GM12801 (cell line): ENCODE data around the gene PAK6.

Source experiments
- TF ChIP-seq, protein P1 (sequence below): IDR thresholded peaks from one replicate; pipeline ENCODE4 v1.5.1; 2011; ENCODE audit warnings: control low read depth; ENCODE audit not compliant: insufficient read length; ENCODE audit errors: extremely low read depth

Gene PAK6

DNA sequence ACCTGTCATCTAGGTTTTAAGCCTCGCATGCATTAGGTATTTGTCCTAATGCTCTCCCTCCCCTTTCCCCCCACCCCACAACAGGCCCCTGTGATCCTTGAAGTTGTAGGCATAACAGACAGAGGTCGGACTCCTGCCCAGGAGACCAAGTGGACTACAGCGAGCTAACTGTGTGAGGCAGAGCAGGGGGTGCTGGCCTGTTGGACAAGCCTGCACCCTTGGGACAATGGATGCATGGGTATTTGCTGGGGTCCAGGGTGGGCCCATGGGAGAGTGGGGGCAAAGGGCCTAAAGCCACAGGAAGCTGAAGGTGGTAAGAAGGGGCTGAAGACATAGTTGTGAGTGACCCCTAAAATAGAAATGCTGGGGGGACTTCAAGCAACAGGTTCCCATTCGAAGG is 66.4 kb downstream of the PAK6 start:
- TF ChIP-seq, protein P1, sequence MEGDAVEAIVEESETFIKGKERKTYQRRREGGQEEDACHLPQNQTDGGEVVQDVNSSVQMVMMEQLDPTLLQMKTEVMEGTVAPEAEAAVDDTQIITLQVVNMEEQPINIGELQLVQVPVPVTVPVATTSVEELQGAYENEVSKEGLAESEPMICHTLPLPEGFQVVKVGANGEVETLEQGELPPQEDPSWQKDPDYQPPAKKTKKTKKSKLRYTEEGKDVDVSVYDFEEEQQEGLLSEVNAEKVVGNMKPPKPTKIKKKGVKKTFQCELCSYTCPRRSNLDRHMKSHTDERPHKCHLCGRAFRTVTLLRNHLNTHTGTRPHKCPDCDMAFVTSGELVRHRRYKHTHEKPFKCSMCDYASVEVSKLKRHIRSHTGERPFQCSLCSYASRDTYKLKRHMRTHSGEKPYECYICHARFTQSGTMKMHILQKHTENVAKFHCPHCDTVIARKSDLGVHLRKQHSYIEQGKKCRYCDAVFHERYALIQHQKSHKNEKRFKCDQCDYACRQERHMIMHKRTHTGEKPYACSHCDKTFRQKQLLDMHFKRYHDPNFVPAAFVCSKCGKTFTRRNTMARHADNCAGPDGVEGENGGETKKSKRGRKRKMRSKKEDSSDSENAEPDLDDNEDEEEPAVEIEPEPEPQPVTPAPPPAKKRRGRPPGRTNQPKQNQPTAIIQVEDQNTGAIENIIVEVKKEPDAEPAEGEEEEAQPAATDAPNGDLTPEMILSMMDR: no peak

DNA sequence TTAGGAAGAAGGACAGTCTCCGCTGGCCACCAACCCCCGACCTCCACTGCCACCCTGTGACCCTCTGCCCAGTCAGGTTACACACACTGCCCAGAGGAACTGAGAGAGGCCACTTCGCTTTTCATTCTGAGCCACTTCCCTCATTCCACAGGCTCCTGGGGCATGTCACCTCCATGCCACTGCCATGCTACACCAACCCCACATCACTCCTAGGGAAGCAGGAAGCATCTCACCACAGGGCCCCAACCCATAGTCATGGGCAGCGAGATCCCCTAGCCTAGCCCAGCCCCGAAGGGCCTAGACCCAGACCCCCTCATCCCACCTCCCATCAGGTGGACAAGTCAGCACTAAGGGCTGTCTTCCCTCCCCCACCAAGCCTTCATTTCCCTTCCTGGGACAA is 67.5 kb downstream of the PAK6 start:
- TF ChIP-seq, protein P1: no peak

DNA sequence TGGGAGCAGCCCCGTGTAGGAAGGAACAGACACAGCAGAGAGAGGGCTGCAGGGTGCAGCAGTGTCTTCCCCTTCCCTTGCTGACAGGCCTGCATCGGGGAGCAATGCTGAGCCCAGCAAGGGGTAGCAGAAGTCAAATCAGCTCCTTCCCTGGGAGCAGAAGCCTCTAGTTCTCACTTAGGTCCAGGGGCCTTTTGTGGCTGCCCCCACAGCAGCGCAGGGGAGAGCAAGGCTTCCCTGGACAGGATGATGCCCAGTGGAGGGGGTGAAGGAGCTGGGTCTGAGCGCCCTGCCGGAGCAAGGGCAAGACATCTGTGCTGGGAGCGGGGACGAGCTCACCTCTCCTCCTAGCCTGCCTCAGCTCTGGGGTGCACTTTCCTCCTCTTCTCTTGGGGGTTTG is 68.0 kb downstream of the PAK6 start:
- TF ChIP-seq, protein P1: no peak

DNA sequence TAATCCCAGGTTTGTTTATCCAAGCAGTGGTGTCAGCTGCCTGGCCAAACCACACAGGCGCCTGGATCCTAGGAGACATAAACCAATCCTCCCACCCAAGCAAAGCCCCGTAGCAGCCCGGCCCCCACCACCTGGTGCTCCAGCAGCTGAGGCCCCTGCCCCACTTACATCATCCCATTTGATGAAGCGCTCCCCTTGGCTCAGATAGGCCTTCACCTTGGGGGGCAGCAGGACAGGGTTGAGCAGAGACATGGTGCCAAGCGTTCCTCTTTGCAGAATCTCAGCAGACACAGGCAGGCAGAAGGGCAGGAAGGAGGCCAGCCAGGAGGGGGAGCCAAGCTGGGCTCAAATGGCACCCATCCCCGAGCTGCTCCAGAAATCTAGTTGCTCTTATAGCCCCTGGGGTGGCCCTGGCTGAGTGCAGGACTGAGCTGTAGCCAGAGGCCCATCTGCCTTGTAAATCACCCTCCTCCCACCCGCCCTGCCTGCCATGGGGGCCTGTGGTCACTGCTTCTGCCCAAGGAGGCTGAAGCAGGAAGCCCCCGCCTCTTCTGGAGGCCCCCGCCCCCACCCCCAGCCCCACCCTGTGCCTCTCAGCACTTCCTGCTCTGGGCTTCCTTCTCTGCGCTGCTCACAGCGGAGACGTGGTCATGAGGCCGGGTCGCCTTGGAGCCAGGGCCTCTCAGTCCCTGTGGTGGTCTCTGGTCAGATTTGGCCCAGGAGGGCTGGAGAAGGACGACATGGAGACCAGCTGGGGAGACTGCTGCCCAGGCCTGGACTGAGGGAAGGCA is 68.8 kb downstream of the PAK6 start, which contains the start of gene PLCB2:
Gene PLCB2 (minus strand): TSS at position 515 of the 791 bp plus-strand sequence. CDS start 263 bp downstream, at position 252.
- TF ChIP-seq, protein P1: no peak

DNA sequence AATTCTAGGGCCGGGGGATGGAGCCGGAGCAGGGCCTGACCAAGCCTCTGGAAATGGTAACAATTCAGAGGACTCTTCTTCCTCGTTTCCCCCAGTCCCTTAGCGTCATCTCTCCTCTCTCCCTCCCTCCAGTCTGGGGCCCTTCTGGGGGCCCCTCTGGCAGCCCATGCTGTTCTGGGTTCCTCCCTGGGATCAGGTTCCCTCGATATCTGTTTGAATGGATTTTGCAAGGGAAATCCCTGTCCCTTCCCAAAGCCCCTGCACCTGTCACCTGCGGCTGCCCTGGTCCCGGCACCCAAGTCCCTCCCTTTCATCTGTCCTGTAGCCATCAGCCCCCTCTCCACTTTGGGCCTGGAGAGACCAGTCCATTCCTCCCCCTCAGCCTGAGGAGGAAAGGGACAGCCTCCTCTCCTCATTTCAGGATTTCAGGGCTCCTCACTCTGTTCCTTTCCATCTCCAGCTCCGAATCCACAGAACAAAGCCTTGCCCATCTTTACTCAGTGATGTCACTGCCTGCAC is 70.5 kb downstream of the PAK6 start:
- TF ChIP-seq, protein P1: no peak

DNA sequence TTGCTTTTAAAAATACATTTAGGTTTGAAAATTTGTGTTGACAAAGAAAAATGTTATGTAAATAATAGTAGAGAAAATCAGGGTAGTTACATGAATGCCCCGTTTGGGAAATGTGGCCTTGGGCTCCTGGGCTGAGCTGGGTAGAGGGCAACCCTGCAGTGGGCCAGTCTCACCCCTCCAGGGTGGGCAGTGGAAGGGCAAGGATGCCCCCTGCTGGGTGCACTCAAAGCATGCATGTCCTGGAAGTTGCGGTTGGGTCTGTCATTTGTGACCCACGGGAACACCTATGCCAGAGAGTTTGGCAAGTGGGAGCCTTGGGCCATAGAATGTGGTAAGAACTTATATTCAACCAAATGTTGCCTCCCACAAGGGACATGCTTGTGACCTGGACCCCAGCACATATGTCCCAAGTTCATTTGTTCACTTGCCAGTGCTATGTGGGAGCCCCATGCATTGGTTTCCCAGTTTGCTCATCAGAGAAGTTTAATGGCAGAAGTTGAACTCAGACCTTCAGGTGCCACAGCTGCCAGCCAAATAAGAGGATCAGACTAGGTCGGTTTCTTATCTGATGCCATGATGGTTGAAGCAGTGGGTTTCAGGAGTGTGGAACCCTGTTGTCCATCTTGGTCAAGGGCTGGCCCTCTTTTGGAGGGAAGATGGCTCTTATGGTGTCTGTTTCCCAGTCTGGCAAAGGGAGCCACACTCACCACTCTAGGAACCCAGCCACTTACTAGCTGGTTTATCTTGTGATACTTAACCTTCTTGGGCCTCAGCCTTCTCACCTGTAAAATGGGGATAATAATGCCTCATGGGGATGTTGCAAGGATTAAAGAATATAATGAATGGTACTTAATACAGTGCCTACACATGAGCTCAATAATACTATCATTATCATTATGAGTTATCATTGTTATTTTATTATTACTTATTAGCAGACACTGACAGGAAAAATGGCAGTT is 71.4 kb downstream of the PAK6 start:
- TF ChIP-seq, protein P1: no peak

DNA sequence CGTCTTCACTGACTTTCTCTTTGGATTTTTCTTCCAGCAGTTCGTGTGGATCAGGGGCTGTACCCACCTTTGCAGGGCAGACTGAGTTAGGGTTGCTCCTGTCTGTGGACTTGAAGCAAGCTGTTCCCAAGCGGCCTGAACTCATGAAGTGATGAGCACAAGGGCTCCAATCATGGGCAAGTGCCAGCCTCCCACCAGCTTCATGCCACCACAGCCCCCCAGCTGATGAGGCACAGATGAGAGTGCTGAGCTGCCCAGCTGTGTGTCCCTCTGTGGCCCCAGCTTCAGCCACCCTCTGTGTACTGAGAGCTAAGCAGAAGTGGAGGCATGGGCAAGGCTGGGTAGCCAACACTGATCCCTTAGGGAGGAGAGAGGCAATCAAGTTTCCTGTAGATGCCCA is 72.1 kb downstream of the PAK6 start:
- TF ChIP-seq, protein P1: no peak
